NOMO-1 treated with DMSO at 0.1 percent for 48 hours (cell line): ENCODE data around the gene MRPL50.
"Not testable (repeated sequence)": the region's sequence is repeated elsewhere in the genome, so short reads cannot be mapped to it uniquely, and the experiment has no call there.

Experiments
- DNase-seq: peaks from one replicate; lab custom pipeline; 2025; ENCODE audit not compliant: unreplicated experiment; lab: John Stamatoyannopoulos, UW

Gene MRPL50

DNA sequence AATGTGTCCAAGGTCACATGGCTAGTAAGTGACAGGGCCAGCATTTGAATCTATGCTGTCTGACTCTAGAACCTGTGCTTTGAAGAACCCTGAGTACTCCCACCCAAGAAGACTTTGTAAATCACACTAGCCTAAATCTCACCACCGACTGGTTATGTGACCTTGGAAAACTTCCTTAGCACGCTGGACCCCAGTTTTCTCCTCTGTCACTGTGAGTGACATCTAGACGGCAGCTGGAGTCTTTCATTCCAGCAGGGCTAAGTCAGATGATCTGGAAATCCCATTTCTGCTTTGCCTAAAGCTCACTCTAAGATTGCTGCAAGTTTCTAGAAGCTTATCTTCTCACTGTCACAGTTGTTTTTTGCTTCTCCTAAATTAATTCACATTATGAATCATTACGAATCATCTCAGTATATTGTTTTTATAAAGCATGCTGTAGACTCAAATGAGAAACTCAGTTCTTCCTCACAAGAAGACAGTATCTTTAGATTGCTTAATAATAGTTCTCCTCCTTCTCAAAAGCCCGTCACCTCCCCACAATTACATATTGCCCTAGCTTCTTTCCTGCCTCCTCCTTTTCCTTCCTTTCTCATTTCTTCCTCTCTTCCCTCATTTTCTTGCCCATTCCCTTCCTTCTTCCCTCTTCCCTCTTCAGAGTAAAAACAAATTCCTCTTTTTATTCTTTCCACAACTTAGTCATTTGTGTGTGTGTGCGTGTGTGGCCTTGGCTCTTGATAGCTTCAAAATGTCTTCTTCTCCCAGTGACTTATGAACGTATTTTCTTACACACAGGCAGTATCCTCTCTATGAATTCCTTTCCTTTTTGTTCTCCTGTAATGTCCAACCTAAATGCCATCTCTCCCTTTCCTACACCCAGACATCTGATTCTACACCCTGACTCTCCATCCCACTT, 20.4 kb upstream of the MRPL50 start:
- no peak for DNase-seq

GRCh38 chr9:101417977-101418376, 19.6 kb upstream of the MRPL50 start:
- DNase-seq: no peak

GRCh38 chr9:101417389-101417788, 19.0 kb upstream of the MRPL50 start:
- no peak for DNase-seq

- no peak for DNase-seq
These were observed 17.2 kb upstream of the MRPL50 start for GRCh38 chr9:101415578-101415977.

- no peak for DNase-seq
These were observed 16.4 kb upstream of the MRPL50 start for GRCh38 chr9:101414839-101415238.

GRCh38 chr9:101409079-101409477, 10.7 kb upstream of the MRPL50 start:
- DNase-seq: peak; percentile 3

- DNase-seq: no peak
These were observed 10.1 kb upstream of the MRPL50 start for GRCh38 chr9:101408374-101409078.

DNA sequence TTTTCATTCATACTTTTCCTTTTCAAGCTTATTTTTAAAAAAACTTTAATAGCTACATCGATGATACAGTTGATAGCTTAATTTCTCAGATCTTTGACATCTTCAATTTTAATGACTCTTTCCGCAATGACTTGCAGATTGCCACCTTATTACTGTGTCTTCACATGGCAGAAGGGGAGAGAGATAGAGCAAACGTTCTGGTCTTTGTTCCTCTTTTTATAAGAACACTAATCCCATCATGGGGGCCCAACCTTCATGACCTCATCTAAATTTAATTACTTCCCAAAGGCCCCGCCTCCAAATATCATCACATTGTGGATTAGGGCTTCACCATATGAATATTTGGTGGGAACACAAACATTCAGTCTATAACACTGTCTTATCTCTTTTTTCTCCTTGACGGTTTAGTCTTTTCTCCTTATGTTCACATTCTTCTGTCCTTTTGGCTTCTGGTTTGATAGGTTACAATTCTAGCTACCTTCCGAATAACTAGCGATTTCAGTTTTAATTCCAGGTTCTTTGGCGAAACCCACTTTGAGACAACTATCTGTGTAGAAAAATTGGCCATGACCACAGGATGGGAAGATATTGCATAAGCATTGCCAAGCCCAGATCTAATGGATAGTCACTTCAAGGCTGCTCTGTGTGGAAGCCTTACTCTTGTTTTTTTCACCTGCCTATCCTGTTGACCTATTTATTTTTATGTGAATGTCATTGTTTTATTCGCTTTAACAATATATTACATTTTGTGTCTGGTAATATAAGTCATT, 5.3 kb upstream of the MRPL50 start:
- DNase-seq: no peak

DNA sequence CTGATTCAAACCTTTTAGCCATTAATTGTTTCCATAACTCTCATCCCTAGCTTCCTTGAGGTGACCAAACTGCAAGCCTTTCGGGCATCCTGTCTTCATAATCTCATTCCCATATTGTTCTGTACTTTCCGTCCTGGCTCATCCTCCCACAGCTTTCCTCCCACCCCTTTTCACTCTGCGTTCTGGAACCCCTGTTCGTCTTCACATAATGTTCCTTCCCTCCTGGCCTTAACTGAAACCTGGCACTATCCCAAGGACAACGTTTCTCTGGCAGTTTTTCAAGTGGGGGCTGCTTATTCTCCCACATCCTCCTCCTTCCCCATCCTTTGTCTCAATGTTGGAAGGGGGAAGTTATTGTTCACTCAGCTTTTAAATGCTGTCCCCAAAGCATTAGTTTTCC, 1.7 kb upstream of the MRPL50 start:
- DNase-seq: no peak

DNA sequence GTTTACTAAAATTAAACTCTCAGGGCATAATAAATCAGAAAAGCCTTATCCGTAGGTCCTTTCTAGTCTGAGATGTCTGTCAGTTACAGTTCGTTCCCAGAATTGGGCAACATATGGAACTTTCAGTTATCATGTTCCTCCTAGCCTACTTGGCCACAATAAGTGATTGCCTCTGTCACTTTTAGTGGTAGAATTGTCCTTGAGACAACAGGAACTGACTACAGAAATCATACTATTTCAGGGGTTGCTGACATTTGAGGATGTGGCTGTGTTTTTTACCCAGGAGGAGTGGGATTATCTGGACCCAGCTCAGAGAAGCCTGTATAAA, 1.2 kb upstream of the MRPL50 start:
- DNase-seq: peak; percentile 56

DNA sequence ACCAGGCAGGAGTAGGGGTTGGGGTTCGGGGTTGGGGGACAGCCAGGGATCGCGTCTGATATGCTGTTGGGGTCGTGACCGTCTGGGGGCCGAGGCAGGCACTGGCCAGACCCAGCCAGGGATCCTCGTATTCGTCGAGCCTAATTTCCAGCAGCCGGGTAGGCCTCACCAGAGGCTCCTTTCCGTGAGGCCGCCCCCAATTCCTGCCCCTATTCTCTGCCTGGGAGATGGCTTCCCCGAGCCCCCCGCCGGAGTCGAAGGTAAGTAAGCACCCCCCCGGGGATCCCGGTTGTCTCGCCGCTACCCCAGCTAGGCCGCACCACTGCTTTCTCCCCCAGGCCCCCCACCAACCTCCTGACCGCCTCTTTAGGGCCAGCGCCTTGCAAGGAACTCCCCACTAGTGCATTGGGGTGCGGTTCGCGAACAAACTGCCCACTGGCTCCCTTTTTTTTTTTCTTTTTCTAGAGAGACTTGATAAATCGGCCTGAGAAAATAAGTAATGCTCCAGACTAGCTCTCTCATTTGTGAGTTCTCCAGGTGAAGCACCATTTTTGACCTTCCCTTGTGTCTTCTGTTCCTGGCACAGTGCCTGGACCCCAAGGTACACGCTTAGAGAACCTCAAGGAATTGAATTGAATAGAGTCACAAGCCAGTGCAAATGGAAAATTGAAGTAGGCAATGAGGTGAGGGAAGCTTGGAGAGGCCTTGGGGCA, 668 bp upstream of the MRPL50 start:
- DNase-seq: no peak

GRCh38 chr9:101397746-101398067, 711 bp downstream of the MRPL50 start:
- DNase-seq: peak; percentile 35

GRCh38 chr9:101394687-101395086, 3.7 kb downstream of the MRPL50 start:
- DNase-seq: no peak

GRCh38 chr9:101393135-101393534, 5.3 kb downstream of the MRPL50 start:
- no peak for DNase-seq

DNA sequence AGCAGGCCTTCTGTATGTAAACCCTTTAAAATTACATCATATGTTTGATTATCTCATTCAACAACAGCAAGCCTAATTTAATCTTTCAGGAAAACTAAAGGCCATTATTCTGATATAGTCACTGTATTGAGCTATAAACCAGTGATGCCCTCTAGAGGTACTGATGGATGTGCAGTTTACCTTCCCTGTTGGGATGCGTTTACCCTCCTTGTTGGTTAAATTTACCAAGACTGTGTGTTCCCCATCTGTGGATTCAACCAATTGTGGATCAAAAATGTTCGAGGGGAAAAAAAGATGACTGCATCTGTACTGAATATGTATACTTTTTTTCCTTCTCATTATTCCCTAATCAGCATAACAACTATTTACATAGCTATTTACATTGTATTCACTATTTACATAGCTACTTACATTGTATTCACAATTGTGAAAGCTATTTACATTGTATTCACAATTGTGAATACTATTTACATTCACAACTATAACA, 9.9 kb downstream of the MRPL50 start:
- no peak for DNase-seq

DNA sequence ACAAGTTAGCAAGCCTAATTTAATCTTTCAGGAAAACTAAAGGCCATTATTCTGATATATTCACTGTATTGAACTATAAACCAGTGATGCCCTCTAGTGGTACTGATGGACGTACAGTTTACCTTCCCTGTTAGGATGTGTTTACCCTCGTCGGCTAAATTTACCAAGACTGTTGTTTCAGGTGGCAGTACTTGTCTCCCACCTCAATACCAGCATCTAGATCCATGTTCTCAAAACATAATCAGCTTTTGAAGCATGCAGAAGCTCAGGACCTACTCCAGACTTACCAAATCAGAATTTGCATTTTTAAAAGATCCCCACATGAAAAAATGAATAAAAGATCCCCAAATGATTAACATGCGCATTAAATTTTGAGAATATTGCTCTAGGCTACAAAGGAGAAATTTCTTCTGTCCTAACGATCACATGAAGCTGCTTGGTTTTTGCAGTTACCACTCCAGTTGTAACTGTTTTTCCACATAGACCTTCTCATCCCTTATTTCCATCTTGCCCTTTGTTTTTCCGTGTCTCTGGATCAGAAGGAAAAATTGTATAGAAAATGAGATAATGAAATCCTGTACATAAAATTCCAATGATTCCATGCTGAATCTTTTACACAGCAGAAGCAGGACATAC, 10.4 kb downstream of the MRPL50 start:
- no peak for DNase-seq

DNA sequence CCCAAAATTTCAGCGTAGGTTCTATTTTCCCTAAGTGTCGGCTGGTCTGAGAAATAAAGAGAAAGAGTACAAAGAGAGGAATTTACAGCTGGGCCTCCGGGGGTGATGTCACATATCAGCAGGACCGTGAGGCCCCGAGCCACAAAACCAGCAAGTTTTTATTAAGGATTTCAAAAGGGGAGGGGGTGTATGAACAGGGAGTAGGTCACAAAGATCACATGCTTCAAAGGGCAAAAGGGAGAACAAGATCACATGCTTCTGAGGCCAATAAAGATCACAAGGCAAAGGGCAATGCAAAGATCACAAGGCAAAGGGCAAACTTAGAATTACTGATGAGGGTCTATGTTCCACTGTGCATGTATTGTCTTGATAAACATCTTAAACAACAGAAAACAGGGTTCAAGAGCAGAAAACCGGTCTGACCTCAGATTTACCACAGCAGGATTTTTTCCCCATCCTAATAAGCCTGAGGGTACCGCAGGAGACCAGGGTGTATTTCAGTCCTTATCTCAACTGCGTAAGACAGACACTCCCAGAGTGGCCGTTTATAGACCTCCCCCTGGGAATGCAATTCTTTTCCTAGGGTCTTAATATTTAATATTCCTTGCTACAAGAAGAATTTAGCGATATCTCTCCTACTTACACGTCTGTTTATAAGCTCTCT, 13.4 kb downstream of the MRPL50 start, which contains the start of gene BAAT:
BAAT (minus strand) TSS at position 134 of the 664 bp plus-strand sequence. CDS start 13,602 bp downstream, outside the sequence.
- DNase-seq: not testable (repeated sequence)

DNA sequence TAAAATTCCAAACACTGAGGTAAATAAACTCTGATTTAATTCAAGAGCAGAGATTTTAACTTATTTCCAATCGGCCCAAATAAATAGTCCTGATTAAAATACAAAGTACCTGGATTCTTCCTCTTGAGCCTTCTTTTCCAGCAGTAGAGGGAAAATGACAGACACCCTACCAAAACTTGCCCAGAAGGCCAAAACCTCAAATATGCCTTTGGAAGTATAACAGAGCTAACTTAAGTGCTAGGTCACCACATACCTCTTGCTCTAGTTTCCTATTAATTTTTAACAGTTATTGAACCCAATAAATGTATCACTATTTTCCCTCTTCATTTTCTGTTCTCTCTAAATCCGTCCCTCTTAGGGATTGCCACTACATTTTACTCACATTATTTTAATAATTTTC, 15.1 kb downstream of the MRPL50 start:
- no peak for DNase-seq

DNA sequence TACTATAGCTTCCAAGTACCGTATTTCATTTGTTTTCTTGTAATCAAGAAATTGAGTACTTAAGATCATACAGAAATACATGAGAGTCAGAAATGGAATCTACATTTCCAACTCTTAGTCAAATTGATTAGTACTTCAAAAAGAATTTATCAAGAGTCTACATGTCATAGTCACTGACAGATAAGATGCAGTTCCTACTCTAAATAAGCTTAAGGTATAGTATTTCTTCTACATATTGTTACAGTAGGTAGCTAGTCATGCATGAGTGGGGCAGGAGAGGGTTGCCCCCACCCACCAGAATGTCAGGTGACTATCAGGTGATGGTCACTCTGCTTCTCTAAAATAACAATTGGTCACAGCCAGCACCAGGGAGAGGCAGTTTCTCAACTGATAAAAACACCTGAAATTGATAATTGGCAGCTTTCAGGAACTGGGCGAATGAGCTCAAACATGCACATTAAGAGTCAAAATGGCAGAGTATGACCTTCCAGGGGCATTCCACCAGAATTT, 16.5 kb downstream of the MRPL50 start:
- no peak for DNase-seq

- DNase-seq: no peak
These were observed 17.3 kb downstream of the MRPL50 start for GRCh38 chr9:101381118-101381517.
